Measurements from ENCODE around the gene ALOX12.
A peak's percentile ranks its signal among the peaks of the same experiment; 100 is the strongest.

The ALOX12 gene

GRCh38 chr17:7016886-7017826, 21.3 kb downstream of the ALOX12 start:
- Histone ChIP-seq H3K9ac (ENCODE audit: low read length) (peak overlapping the region; percentile 87), H3K4me1 (ENCODE audit: control insufficient read depth, insufficient read depth, low read length) (peaks cover 63% of the 10 kb centered on the region)
- no peak for DNase-seq (ENCODE audit: low read depth)

GRCh38 chr17:7017827-7018200, 22.0 kb downstream of the ALOX12 start:
- Histone ChIP-seq H3K36me3 (ENCODE audit: control insufficient read depth, insufficient read depth, low read length, severe bottlenecking) (no peaks in the 10 kb centered on the region), H3K4me1 (ENCODE audit: control insufficient read depth, insufficient read depth, low read length) (peaks cover 63% of the 10 kb centered on the region), H3K27me3 (replicated peaks; ENCODE audit: control insufficient read depth, insufficient read depth, low read length) (no peaks in the 10 kb centered on the region), H3K4me3 (ENCODE audit: low read length) (peak overlapping the region; percentile 80), H3K9me3 (ENCODE audit: control insufficient read depth, low read length) (no peaks in the 10 kb centered on the region), H3K9ac (ENCODE audit: low read length) (peak overlapping the region; percentile 87)
- DNase-seq (ENCODE audit: low read depth), result no peak

More at GRCh38 chr17:7016886-7017826, 21.3 kb downstream of the ALOX12 start:
- H3K9me3 ChIP-seq (ENCODE audit: control insufficient read depth, low read length), result no peaks in the 10 kb centered on the region
- H3K36me3 ChIP-seq (ENCODE audit: control insufficient read depth, insufficient read depth, low read length, severe bottlenecking), result no peaks in the 10 kb centered on the region
- H3K27me3 ChIP-seq (replicated peaks; ENCODE audit: control insufficient read depth, insufficient read depth, low read length), result no peaks in the 10 kb centered on the region
- no peak overlapping the region for H3K4me3 ChIP-seq (ENCODE audit: low read length)

DNA sequence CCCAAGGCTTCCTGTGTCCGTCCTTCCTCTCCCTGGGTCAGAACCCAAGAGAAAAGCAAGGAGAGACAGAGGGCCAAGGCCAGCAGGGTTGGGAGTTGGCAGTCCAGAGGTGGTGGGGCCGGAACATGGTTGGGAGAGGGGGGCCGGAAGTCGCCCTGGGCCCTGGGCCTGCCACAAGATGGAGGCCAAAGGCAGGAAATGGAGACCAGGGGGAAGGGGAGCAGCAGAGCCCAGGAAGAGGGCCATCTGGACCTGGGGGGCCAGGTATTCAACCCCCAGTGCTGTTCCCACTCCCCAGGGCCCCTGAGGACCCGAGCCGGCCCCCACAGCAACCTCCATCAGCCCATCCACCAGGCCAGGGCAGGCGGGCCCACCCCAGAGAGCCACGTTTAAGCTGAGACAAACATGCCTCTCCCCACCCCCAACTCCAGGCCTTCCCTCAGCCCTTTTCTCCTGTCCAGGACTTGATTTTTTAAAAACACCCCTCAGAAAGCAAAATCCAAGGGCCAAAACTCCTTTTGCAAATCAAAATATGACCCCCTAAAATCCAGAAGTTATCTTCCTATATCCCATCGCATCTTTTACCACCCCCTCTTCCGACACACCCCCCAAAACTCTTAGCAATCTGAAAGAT, 22.6 kb downstream of the ALOX12 start:
- Histone ChIP-seq H3K27me3 (replicated peaks; ENCODE audit: control insufficient read depth, insufficient read depth, low read length) (no peaks in the 10 kb centered on the region), H3K4me1 (ENCODE audit: control insufficient read depth, insufficient read depth, low read length) (peaks cover 65% of the 10 kb centered on the region), H3K9me3 (ENCODE audit: control insufficient read depth, low read length) (no peaks in the 10 kb centered on the region), H3K9ac (ENCODE audit: low read length) (peak overlapping the region; percentile 87), H3K4me3 (ENCODE audit: low read length) (peak overlapping the region; percentile 80), H3K36me3 (ENCODE audit: control insufficient read depth, insufficient read depth, low read length, severe bottlenecking) (no peaks in the 10 kb centered on the region)
- no peak for DNase-seq (ENCODE audit: low read depth)

- H3K4me1 ChIP-seq (ENCODE audit: control insufficient read depth, insufficient read depth, low read length), result peaks cover 59% of the 10 kb centered on the region
- DNase-seq (ENCODE audit: low read depth), result no peak
- H3K36me3 ChIP-seq (ENCODE audit: control insufficient read depth, insufficient read depth, low read length, severe bottlenecking), result no peaks in the 10 kb centered on the region
- no peaks in the 10 kb centered on the region for H3K27me3 ChIP-seq (replicated peaks; ENCODE audit: control insufficient read depth, insufficient read depth, low read length)
- no peaks in the 10 kb centered on the region for H3K9me3 ChIP-seq (ENCODE audit: control insufficient read depth, low read length)
- H3K9ac ChIP-seq (ENCODE audit: low read length), result peak overlapping the region; percentile 87
- H3K4me3 ChIP-seq (ENCODE audit: low read length), result peak overlapping the region; percentile 80
Observed at GRCh38 chr17:7019367-7019766, 23.5 kb downstream of the ALOX12 start.

DNA sequence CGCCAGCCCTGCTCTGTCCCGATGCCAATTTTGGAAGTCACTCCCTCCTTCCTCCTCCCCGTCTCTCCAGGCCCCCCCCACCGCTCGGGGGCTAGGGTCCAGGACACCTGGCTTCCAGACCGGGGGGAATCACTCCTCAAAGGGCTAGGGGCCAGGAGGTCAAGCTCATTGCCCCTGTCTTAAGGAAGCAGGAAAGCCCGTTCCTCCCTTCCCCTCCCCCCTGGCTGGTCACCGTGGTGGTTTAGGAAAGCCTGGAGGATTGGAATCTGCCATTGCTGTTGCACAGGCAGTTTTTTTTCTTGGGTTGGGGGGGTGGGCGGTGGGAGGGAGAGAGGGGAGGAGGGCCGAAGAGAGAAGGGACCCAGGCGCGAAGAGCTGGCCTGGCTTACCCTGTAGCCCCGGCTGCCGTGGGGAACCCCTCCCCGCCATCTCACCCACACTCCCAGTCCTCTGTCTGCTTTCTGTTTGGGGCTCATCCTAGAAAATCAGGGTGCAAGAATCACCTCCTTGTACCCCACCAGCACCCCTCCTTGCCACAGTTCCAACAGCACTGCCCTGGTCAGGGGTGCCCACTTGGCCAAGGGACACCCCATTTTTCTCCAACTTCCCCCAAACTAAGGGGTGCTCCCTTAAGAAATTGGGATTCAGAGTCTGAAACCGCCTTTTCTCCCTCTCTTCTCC, 24.1 kb downstream of the ALOX12 start:
- Histone ChIP-seq H3K36me3 (ENCODE audit: control insufficient read depth, insufficient read depth, low read length, severe bottlenecking) (no peaks in the 10 kb centered on the region), H3K9me3 (ENCODE audit: control insufficient read depth, low read length) (no peaks in the 10 kb centered on the region), H3K4me1 (ENCODE audit: control insufficient read depth, insufficient read depth, low read length) (peaks cover 59% of the 10 kb centered on the region), H3K9ac (ENCODE audit: low read length) (peak overlapping the region; percentile 87), H3K27me3 (replicated peaks; ENCODE audit: control insufficient read depth, insufficient read depth, low read length) (no peaks in the 10 kb centered on the region), H3K4me3 (ENCODE audit: low read length) (peak overlapping the region; percentile 80)
- DNase-seq (ENCODE audit: low read depth), result peak; percentile 53

DNA sequence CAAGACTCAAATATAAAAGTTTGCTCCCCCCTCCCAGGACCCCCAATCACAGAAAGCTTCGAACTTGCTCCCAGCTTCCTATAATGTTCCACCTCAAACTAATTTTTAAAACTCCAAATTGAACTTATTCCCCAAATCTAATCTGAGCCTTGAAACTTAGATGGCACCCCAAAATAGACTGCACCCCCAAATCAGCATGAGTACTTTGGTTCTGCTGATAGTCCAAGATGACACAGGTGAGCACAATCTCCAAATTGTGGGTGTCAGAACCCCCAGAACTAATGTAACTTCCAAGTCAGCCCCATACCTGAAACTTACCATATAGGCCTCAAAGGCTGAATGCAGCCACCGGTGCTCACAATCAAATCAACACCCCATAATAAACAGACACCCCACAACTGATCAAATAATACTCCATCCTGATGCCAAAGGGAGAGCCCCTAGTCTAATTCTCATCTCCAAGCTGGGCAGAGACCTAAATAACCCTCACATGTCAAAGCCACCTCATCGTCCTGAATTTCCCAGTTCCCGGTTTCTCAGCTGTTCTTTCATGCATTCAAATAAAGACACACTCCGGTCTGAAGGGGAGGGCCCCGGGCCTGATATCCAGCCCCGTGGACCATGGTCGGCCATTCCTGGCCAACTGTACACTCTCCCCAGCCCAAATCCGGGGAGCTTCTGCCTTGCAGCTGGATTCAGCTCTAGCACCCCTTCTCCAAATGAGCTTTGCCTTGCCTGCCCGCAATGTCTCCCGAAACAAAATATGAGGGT, 25.2 kb downstream of the ALOX12 start:
- Histone ChIP-seq H3K27me3 (replicated peaks; ENCODE audit: control insufficient read depth, insufficient read depth, low read length) (no peaks in the 10 kb centered on the region), H3K36me3 (ENCODE audit: control insufficient read depth, insufficient read depth, low read length, severe bottlenecking) (no peaks in the 10 kb centered on the region), H3K9me3 (ENCODE audit: control insufficient read depth, low read length) (no peaks in the 10 kb centered on the region), H3K9ac (ENCODE audit: low read length) (peak overlapping the region; percentile 80), H3K4me1 (ENCODE audit: control insufficient read depth, insufficient read depth, low read length) (peaks cover 50% of the 10 kb centered on the region), H3K4me3 (ENCODE audit: low read length) (peak overlapping the region; percentile 71)
- DNase-seq (ENCODE audit: low read depth), result no peak

DNA sequence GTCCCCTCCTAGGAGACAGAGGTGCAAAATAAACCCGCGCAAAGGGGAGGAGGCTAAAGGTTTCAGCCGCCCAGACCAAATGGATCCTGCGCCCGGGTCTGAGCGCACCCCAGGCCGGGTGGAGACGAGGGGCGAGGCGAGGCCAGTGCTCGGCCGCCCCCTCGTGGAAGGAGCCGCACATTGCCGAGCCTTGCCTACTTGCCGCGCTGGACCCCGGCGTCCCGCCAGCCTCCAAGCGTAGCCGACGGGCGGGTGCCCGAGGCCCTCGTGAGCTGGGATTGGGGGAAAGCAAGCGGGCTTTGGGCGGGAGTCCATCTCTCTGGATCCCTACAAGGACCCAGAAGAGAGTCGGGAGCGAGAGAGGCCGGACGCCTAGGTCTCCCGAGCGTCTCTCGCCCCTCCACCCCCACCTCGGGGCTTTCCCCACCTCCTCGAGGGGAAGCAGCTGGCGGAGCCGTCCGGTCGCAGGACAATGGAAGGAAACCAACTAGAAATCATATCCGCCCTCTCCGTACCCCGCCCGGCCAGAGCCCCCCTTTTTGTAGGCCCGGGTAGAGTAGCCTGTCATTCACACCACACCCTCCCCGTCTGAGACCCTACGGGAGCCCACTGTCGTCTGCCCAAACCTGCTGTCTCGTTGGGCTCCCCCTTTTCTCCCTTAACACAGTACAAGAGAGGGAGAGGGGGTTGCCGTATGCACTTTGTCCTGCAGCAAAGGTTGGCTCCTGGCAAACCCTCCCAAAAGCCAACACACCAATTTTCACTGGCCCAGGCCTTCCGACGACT, 26.3 kb downstream of the ALOX12 start:
- Histone ChIP-seq H3K27me3 (replicated peaks; ENCODE audit: control insufficient read depth, insufficient read depth, low read length) (no peaks in the 10 kb centered on the region), H3K36me3 (ENCODE audit: control insufficient read depth, insufficient read depth, low read length, severe bottlenecking) (no peaks in the 10 kb centered on the region), H3K9me3 (ENCODE audit: control insufficient read depth, low read length) (no peaks in the 10 kb centered on the region), H3K4me3 (ENCODE audit: low read length) (peak overlapping the region; percentile 71), H3K4me1 (ENCODE audit: control insufficient read depth, insufficient read depth, low read length) (peaks cover 44% of the 10 kb centered on the region), H3K9ac (ENCODE audit: low read length) (peak overlapping the region; percentile 80)
- DNase-seq (ENCODE audit: low read depth), result peak; percentile 90

- Histone ChIP-seq H3K36me3 (ENCODE audit: control insufficient read depth, insufficient read depth, low read length, severe bottlenecking) (no peaks in the 10 kb centered on the region), H3K27me3 (replicated peaks; ENCODE audit: control insufficient read depth, insufficient read depth, low read length) (no peaks in the 10 kb centered on the region), H3K9me3 (ENCODE audit: control insufficient read depth, low read length) (no peaks in the 10 kb centered on the region), H3K4me1 (ENCODE audit: control insufficient read depth, insufficient read depth, low read length) (peaks cover 36% of the 10 kb centered on the region), H3K4me3 (ENCODE audit: low read length) (peak within 1 kb of the TSS; percentile 71), H3K9ac (ENCODE audit: low read length) (peak within 1 kb of the TSS; percentile 80)
- no peak for DNase-seq (ENCODE audit: low read depth)
Observed at GRCh38 chr17:7022781-7023571, 27.1 kb downstream of the ALOX12 start, which contains the start of gene BCL6B. TSS of gene BCL6B (plus strand) at chr17:7023050. CDS start at chr17:7023672, 622 bp downstream.

DNA sequence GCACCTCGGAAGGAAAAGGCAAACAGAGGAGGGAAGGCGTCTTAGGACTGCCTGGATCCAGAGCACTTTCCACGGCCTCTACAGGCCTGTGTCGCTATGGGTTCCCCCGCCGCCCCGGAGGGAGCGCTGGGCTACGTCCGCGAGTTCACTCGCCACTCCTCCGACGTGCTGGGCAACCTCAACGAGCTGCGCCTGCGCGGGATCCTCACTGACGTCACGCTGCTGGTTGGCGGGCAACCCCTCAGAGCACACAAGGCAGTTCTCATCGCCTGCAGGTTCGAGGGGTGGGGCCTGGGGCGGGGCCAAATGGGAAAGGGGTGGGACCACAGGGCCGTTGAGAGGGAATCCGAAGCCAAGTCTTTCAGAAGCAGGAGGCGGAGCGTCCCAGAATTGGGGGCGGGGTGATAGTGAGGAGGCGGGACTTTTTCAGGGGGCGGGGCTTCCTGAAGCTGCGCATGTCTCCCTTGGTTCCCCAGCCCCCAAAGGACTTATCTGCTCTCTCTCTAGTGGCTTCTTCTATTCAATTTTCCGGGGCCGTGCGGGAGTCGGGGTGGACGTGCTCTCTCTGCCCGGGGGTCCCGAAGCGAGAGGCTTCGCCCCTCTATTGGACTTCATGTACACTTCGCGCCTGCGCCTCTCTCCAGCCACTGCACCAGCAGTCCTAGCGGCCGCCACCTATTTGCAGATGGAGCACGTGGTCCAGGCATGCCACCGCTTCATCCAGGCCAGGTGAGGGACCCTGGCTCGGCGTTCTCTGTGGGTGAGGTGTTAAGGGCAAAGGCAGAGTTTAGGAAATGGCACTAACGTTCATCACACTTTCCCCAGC, 27.9 kb downstream of the ALOX12 start:
- peaks cover 29% of the 10 kb centered on the region for H3K4me1 ChIP-seq (ENCODE audit: control insufficient read depth, insufficient read depth, low read length)
- H3K4me3 ChIP-seq (ENCODE audit: low read length), result peak overlapping the region; percentile 67
- no peaks in the 10 kb centered on the region for H3K36me3 ChIP-seq (ENCODE audit: control insufficient read depth, insufficient read depth, low read length, severe bottlenecking)
- no peaks in the 10 kb centered on the region for H3K9me3 ChIP-seq (ENCODE audit: control insufficient read depth, low read length)
- DNase-seq (ENCODE audit: low read depth), result peak; percentile 55
- H3K9ac ChIP-seq (ENCODE audit: low read length), result peak overlapping the region; percentile 68
- H3K27me3 ChIP-seq (replicated peaks; ENCODE audit: control insufficient read depth, insufficient read depth, low read length), result no peaks in the 10 kb centered on the region
